HFF-Myc (cell line): ENCODE data around the gene C4A.
"Not testable (repeated sequence)": the region's sequence is repeated elsewhere in the genome, so short reads cannot be mapped to it uniquely, and the experiment has no call there.

ENCODE experiments used
- DNase-seq: peaks from one replicate; pipeline ENCODE4 v3.0.0-alpha.2; 2011; ENCODE audit warnings: low read depth; ENCODE audit errors: extremely low read depth
- H3K4me3 ChIP-seq: replicated peaks from 2 replicates; pipeline ENCODE4 v1.5.1; 2011; ENCODE audit warnings: low read depth, mild to moderate bottlenecking, control low read depth, low read length
- TF ChIP-seq, protein P1 (sequence below): IDR thresholded peaks from 2 replicates; pipeline ENCODE4 v1.5.1; 2012; ENCODE audit warnings: mild to moderate bottlenecking, low read depth, low read length, control low read depth; ENCODE audit errors: missing control alignments

The C4A gene

DNA sequence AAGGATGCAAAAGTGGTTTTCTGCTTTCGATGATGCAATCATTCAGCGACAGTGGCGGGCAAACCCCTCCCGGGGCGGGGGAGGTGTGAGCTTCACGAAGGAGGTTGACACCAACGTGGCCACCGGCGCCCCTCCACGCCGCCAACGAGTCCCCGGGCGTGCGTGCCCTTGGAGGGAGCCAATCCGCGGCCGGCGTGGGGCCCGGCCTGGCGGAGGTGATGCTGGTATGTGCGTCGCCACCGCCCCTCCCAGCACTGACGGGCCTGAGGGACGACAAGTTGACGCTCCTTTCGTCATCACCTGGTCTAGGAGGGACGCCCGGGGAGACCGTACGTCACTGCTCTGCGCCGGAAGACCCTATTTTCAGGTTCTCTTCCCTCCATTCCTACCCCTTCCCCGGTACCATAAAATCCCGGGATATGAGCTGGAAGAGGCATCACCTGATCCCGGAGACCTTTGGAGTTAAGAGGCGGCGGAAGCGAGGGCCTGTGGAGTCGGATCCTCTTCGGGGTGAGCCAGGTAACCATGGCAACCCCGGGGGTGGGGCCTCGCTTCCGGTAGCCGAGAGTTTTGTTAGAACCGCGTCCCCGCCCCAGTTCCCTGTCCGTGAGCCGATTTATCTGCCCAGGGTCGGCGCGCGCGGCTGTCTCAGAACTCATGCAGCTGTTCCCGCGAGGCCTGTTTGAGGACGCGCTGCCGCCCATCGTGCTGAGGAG lies 9.7 kb upstream of the C4A start, which contains the start of gene DXO:
Gene DXO, minus strand, starts transcription at position 146 of the 716 bp plus-strand sequence. CDS start 463 bp downstream, outside the sequence.
- TF ChIP-seq, protein P1, sequence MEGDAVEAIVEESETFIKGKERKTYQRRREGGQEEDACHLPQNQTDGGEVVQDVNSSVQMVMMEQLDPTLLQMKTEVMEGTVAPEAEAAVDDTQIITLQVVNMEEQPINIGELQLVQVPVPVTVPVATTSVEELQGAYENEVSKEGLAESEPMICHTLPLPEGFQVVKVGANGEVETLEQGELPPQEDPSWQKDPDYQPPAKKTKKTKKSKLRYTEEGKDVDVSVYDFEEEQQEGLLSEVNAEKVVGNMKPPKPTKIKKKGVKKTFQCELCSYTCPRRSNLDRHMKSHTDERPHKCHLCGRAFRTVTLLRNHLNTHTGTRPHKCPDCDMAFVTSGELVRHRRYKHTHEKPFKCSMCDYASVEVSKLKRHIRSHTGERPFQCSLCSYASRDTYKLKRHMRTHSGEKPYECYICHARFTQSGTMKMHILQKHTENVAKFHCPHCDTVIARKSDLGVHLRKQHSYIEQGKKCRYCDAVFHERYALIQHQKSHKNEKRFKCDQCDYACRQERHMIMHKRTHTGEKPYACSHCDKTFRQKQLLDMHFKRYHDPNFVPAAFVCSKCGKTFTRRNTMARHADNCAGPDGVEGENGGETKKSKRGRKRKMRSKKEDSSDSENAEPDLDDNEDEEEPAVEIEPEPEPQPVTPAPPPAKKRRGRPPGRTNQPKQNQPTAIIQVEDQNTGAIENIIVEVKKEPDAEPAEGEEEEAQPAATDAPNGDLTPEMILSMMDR: no peak
- DNase-seq: peak; percentile 94
- peak within 1 kb of the TSS; percentile 75 for H3K4me3 ChIP-seq

DNA sequence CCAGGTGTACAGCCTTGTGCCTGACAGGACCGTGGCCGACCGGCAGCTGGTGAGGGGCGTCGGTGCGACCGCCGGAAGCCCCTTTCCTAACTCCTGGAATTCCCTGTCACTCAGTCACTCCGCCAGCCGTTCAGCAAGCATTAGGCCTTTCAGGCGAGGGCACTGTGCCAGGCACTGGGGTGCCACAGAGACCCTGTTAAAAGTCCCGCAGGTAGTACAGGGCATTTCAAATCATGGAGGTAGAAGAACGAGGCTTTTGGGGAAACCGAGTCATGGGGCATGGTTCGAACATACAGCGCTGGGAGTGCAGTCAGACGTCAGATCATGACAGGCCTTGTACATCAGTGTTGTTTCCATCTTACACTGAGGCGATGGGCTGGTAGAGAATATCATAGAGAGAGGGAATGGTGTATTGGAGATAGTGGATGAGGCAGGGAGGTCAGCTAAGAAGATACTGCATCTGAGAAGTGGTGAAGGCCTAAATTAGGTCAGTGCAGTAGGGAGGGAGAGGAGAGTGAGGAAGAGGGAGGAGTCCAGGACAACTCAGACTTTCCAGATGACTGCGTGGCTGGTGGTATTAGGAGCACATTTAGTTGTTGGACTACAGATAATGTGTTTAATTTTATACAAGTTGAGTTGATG lies 9.0 kb upstream of the C4A start:
- peak overlapping the region; percentile 75 for H3K4me3 ChIP-seq
- TF ChIP-seq, protein P1: no peak
- DNase-seq: no peak

DNA sequence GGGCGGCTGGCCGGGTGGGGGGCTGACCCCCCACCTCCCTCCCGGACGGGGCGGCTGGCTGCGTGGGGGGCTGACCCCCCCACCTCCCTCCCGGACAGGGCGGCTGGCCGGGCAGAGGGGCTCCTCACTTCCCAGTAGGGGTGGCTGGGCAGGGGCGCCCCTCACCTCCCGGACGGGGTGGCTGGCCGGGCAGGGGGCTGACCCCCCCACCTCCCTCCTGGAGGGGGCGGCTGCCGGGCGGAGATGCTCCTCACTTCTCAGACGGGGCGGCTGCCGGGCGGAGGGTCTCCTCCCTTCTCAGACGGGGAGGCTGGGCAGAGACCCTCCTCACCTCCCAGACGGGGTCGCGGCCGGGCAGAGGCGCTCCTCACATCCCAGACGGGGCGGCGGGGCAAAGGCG lies 5.8 kb upstream of the C4A start:
- DNase-seq: not testable (repeated sequence)

DNA sequence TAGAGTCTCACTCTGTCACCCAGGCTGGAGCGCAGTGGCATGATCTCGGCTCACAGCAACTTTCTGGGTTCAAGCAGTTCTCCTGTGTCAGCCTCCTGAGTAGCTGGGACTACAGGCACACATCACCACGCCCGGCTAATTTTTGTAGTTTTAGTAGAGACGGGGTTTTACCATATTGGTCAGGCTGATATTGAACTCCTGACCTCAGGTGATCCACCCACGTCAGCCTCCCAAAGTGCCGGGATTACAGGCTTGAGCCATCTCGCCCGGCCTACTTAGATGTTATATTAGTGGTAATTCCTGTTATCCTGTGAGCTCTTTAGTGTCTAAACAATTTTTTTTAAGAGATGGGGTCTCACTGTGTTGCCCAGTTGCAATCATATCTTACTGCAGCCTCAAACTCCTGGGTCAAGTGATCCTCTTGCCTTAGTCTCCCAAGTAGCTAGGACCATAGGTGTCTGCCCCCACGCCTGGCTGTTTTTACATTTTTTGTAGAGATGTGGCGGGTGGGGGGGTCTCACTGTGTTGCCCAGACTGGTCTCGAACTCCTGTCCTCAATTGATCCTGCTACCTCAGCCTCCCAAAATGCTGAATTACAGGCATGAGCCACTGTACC lies 3.9 kb upstream of the C4A start:
- TF ChIP-seq, protein P1: no peak
- no peak for DNase-seq
- H3K4me3 ChIP-seq: no peak overlapping the region

More for the DNA sequence above, 5.8 kb upstream of the C4A start:
- H3K4me3 ChIP-seq: not testable (repeated sequence)

DNA sequence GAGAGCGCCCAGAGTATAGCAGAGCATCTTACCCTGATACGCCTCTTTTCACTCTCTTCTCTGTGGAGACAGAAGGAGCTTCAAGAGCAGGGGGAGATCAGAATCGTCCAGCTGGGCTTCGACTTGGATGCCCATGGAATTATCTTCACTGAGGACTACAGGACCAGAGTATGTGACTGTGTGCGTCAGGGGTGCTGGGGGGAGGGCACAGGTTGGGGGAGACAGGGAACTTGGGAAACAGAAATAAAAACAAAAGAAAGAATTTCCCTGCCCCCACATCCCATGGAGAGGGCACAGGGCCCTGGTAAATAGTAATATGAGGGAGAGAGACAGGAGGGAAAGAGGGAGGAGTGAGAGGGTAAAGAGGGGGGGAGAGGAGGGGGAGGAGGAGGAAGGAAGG lies 3.0 kb upstream of the C4A start:
- H3K4me3 ChIP-seq: no peak overlapping the region
- DNase-seq: no peak
- TF ChIP-seq, protein P1: no peak

DNA sequence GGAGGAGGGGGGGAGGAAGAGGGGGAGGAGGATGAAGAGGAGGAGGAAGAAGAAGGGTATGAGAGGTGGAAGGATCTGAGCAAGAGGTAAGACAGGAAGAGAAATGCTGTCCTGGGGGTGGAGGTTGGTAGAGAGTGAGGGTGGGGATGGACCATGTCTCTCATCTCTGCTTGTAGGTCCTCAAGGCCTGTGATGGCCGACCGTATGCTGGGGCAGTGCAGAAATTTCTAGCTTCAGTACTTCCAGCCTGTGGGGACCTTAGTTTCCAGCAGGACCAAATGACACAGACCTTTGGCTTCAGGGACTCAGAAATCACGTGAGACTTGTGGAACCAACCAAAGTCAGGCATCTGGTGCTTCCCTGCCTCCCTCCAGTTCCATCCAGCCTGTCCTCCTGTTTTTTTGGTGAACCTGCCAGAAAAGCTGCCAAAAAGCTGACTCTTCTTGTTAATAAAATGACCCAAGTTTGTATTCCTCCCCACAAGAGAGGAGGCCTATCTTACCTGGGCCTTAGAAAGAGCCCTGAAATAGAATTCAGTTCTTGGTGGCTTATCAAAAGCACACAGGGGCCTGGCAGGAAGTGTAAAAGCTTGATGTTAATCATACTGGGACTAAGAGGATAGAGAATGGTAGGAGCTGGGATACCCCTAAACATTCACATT lies 2.5 kb upstream of the C4A start:
- H3K4me3 ChIP-seq: no peak overlapping the region

DNA sequence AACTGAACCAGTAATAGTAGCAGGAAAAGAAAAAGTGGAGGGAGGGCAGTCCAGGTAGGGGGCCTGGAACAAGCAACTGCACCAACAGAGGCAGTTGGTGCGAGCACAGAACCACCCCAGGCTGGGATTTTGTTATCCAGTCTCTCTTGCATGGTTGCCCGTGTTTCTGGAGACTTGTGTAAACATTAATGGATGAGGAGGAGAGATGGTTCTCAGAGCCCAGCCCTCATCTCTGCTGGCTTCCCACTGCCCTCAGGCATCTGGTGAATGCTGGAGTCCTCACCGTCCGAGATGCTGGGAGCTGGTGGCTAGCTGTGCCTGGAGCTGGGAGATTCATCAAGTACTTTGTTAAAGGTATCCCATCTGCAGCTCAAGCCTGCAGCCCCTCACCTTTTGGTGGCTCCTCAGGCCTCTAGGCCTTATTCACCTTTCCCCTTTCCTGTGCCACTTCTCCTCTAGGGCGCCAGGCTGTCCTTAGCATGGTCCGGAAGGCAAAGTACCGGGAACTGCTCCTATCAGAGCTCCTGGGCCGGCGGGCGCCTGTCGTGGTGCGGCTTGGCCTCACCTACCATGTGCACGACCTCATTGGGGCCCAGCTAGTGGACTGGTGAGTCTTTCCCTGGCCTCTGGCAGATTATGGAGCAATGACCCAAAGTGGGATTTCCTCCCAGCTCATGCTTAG lies 1.5 kb upstream of the C4A start:
- H3K4me3 ChIP-seq, DNase-seq: not testable (repeated sequence)

More for the DNA sequence above, 2.5 kb upstream of the C4A start:
- DNase-seq: no peak
- TF ChIP-seq, protein P1: no peak

DNA sequence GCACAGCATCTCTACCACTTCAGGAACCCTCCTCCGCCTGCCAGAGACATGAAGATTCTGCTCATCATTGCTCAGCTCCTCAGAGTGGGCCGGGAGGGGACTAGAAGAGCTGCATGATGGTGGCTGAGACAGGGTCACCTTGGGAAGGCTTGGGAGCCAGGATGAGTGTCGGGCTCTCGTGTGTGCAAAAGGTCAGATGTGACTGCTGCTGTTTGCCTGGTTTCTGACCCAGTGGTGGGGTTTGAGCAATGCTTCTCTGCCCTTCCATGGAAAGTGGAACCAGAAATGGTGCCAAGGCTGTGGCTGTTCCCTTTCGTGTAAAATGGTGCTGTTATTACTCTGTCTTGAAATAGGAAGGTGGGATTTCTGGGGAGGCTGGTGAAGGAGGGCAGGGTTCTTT lies 859 bp upstream of the C4A start:
- DNase-seq, H3K4me3 ChIP-seq: not testable (repeated sequence)

DNA sequence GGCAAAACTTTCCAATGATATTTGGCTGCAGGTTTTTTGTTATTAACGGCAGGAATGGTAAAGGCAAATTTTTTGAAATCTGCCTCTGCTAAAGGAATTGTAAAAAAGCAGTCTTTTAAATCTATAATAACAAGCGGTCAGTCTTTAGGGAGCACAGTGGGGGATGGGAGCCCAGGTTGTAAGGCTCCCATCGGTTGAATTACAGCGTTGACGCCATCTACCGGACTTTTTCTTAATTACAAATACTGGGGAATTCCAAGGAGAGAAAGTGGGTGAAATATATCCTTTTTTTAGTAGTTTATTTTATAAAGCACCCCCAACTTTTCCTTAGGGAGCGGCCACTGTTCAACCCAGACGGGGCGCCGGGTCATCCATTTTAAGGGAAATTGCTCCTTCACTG lies 7.5 kb downstream of the C4A start:
- H3K4me3 ChIP-seq: not testable (repeated sequence)

DNA sequence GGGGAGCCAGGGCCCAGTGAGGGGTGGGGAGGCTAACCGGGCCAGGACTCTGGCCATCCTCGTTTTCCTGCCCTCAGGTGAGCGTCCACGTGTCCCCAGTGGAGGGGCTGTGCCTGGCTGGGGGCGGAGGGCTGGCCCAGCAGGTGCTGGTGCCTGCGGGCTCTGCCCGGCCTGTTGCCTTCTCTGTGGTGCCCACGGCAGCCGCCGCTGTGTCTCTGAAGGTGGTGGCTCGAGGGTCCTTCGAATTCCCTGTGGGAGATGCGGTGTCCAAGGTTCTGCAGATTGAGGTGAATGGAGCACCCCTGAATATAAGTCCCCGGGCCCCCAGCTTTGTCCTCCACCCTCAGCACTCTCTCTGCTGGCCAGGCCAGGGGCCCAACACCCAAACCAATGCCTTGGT lies 12.6 kb downstream of the C4A start:
- not testable (repeated sequence) for H3K4me3 ChIP-seq, DNase-seq

More for the DNA sequence above, 7.5 kb downstream of the C4A start:
- not testable (repeated sequence) for DNase-seq

DNA sequence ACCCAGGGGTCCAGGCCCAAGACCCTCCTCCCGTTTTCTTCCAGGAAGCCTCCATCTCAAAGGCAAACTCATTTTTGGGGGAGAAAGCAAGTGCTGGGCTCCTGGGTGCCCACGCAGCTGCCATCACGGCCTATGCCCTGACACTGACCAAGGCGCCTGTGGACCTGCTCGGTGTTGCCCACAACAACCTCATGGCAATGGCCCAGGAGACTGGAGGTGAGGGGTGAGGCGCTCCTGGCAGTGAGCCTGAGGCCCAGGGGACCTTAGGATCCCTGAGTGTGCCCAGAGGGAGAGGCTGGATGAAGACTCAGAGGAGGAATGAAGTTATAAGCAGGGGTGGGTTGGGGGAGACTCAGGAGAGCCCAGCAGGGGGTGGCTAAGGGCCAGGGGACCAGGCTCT lies 14.5 kb downstream of the C4A start:
- not testable (repeated sequence) for H3K4me3 ChIP-seq, DNase-seq
